OCI-LY3 (cell line): Measurements from ENCODE around the gene EFNB2.

Experiments
- H2AFZ ChIP-seq: fragments of 200-600, 300-600 bp; shearing (Covaris generic); 2 replicates; pipeline ENCODE4 v1.6.0; 2014; ENCODE audit warnings: antibody characterized with exemption, low read depth, low read length
- H3K27ac ChIP-seq: fragments of 200-600, 300-600 bp; sonication (generic); 2 replicates; pipeline ENCODE4 v1.5.1; 2014; ENCODE audit warnings: mild to moderate bottlenecking, low read length, moderate library complexity, mixed read lengths
- H3K27me3 ChIP-seq: fragments of 200-600, 300-600 bp; sonication (generic); 2 replicates; pipeline ENCODE4 v1.6.1; 2014; ENCODE audit warnings: low read depth, low read length, mixed read lengths
- H3K36me3 ChIP-seq: fragments of 200-600, 300-600 bp; sonication (generic); replicated peaks from 2 replicates; pipeline ENCODE3; 2014; ENCODE audit warnings: low read depth, low read length, mixed read lengths
- H3K4me1 ChIP-seq: fragments of 300-600, 200-600 bp; sonication (generic); 2 replicates; pipeline ENCODE4 v1.6.1; 2014; ENCODE audit warnings: low read length, mixed read lengths
- H3K4me2 ChIP-seq: fragments of 200-600, 300-600 bp; sonication (generic); 2 replicates; pipeline ENCODE4 v1.6.1; 2014; ENCODE audit warnings: low read length, mixed read lengths
- H3K4me3 ChIP-seq: fragments of 300-600, 200-600 bp; sonication (generic); 2 replicates; pipeline ENCODE4 v1.5.1; 2014; ENCODE audit warnings: antibody characterized with exemption, mild to moderate bottlenecking, low read length, moderate library complexity
- H3K79me2 ChIP-seq: fragments of 300-600, 200-600 bp; shearing (Covaris generic); 2 replicates; pipeline ENCODE4 v1.6.1; 2014; ENCODE audit warnings: mild to moderate bottlenecking, low read length, mixed read lengths
- H3K9ac ChIP-seq: fragments of 300-600, 200-600 bp; shearing (Covaris generic); 2 replicates; pipeline ENCODE4 v1.6.0; 2014; ENCODE audit warnings: mild to moderate bottlenecking, low read length, moderate library complexity
- H3K9me3 ChIP-seq: fragments of 200-600, 300-600 bp; shearing (Covaris generic); 2 replicates; pipeline ENCODE4 v1.6.1; 2014; ENCODE audit warnings: low read length, mixed read lengths; ENCODE audit not compliant: insufficient read depth
- H4K20me1 ChIP-seq: fragments of 200-600, 300-600 bp; sonication (generic); 2 replicates; pipeline ENCODE4 v1.6.1; 2016; ENCODE audit warnings: low read length, mixed read lengths; ENCODE audit not compliant: insufficient read depth
- CTCF ChIP-seq: fragments of 200-600, 300-600 bp; sonication (generic); IDR thresholded peaks from 2 replicates; pipeline ENCODE4 v1.5.1; 2014; ENCODE audit warnings: antibody characterized with exemption, low read length, low read depth
- EZH2phosphoT487 ChIP-seq: fragments of 200-600 bp; shearing (Covaris generic); IDR thresholded peaks from 2 replicates; pipeline ENCODE4 v1.6.1; 2018; ENCODE audit warnings: antibody characterized with exemption, mixed run types, low read depth

Gene EFNB2

GRCh38 chr13:106529415-106530170, 5.9 kb downstream of the EFNB2 start:
- Histone ChIP-seq H3K9ac (no peak overlapping the region), H3K36me3 (peaks cover 6% of the 10 kb centered on the region), H3K4me3 (no peak overlapping the region), H3K27ac (no peak overlapping the region), H3K4me1 (no peaks in the 10 kb centered on the region), H3K9me3 (no peaks in the 10 kb centered on the region), H3K79me2 (no peaks in the 10 kb centered on the region), H4K20me1 (no peaks in the 10 kb centered on the region), H3K27me3 (no peaks in the 10 kb centered on the region), H2AFZ (no peak overlapping the region), H3K4me2 (no peak overlapping the region)
- no peak for TF ChIP-seq CTCF
- no peak for TF ChIP-seq EZH2phosphoT487

- Histone ChIP-seq H3K36me3 (peaks cover 3% of the 10 kb centered on the region), H3K4me3 (no peak overlapping the region), H3K4me2 (no peak overlapping the region), H3K79me2 (no peaks in the 10 kb centered on the region), H4K20me1 (no peaks in the 10 kb centered on the region), H3K9me3 (no peaks in the 10 kb centered on the region), H3K27ac (no peak overlapping the region), H3K4me1 (no peaks in the 10 kb centered on the region), H3K9ac (no peak overlapping the region), H3K27me3 (no peaks in the 10 kb centered on the region), H2AFZ (no peak overlapping the region)
- no peak for TF ChIP-seq EZH2phosphoT487
- no peak for TF ChIP-seq CTCF
These were observed 6.6 kb downstream of the EFNB2 start for GRCh38 chr13:106528718-106529414.

- H3K79me2 ChIP-seq, result no peaks in the 10 kb centered on the region
- no peak overlapping the region for H3K9ac ChIP-seq
- H4K20me1 ChIP-seq, result no peaks in the 10 kb centered on the region
- H3K9me3 ChIP-seq, result no peaks in the 10 kb centered on the region
- no peaks in the 10 kb centered on the region for H3K27me3 ChIP-seq
- no peaks in the 10 kb centered on the region for H3K4me1 ChIP-seq
- H2AFZ ChIP-seq, result no peak overlapping the region
- H3K36me3 ChIP-seq, result no peaks in the 10 kb centered on the region
- TF ChIP-seq CTCF, result no peak
- TF ChIP-seq EZH2phosphoT487, result no peak
- H3K4me2 ChIP-seq, result no peak overlapping the region
- H3K27ac ChIP-seq, result no peak overlapping the region
- H3K4me3 ChIP-seq, result no peak overlapping the region
These were observed 7.6 kb downstream of the EFNB2 start for GRCh38 chr13:106527826-106528225.

GRCh38 chr13:106527445-106527801, 8.0 kb downstream of the EFNB2 start:
- no peak overlapping the region for H3K4me2 ChIP-seq
- H3K9me3 ChIP-seq, result no peaks in the 10 kb centered on the region
- H3K79me2 ChIP-seq, result no peaks in the 10 kb centered on the region
- no peak overlapping the region for H3K9ac ChIP-seq
- H3K27ac ChIP-seq, result no peak overlapping the region
- H3K4me1 ChIP-seq, result no peaks in the 10 kb centered on the region
- H3K27me3 ChIP-seq, result no peaks in the 10 kb centered on the region
- H3K36me3 ChIP-seq, result no peaks in the 10 kb centered on the region
- no peak overlapping the region for H2AFZ ChIP-seq
- no peak for TF ChIP-seq CTCF
- TF ChIP-seq EZH2phosphoT487, result no peak
- no peaks in the 10 kb centered on the region for H4K20me1 ChIP-seq
- H3K4me3 ChIP-seq, result no peak overlapping the region
